ENCODE measurements around the gene IL17RD.

- no peak for TF ChIP-seq ZNF140 (tag by site-specific recombination; IDR thresholded peaks at IDR 0.05)
- no peak for TF ChIP-seq CTCF (tag by site-specific recombination; IDR thresholded peaks at IDR 0.05)
- no peak for TF ChIP-seq TSHZ1 (tag by site-specific recombination; IDR thresholded peaks at IDR 0.05; ENCODE audit: borderline replicate concordance)
- no peak for TF ChIP-seq ZNF121 (tag by site-specific recombination; IDR thresholded peaks at IDR 0.05)
- no peak for TF ChIP-seq ZBTB26 (tag by site-specific recombination; optimal IDR thresholded peaks at IDR 0.05)
These were observed 103.6 kb downstream of the IL17RD start for GRCh38 chr3:57061556-57061955.
